Activated CD8-positive, alpha-beta memory T cell treated with anti-CD3 and anti-CD28 coated beads, Interleukin-2, amount 50 U/mL, for 1 hour (primary cell): Measurements from ENCODE around the gene DUSP16.

Source experiments
- DNase-seq: peaks from one replicate; pipeline ENCODE4 v3.0.0-alpha.2; 2020; ENCODE audit errors: extremely low read depth

DUSP16 gene

GRCh38 chr12:12549426-12549825 is 13.2 kb downstream of the DUSP16 start:
- no peak for DNase-seq

GRCh38 chr12:12548713-12549112 is 13.9 kb downstream of the DUSP16 start:
- DNase-seq: no peak

GRCh38 chr12:12546314-12546772 is 16.3 kb downstream of the DUSP16 start:
- no peak for DNase-seq

- DNase-seq: no peak
Observed at GRCh38 chr12:12543959-12544358, 18.7 kb downstream of the DUSP16 start.

- DNase-seq: no peak
Observed at GRCh38 chr12:12542964-12543363, 19.7 kb downstream of the DUSP16 start.

GRCh38 chr12:12542286-12542685 is 20.4 kb downstream of the DUSP16 start:
- DNase-seq: no peak

GRCh38 chr12:12541782-12542181 is 20.9 kb downstream of the DUSP16 start:
- no peak for DNase-seq

- DNase-seq: no peak
Observed at GRCh38 chr12:12540261-12541013, 22.2 kb downstream of the DUSP16 start.

GRCh38 chr12:12539028-12539810 is 23.4 kb downstream of the DUSP16 start:
- DNase-seq: no peak

- DNase-seq: no peak
Observed at GRCh38 chr12:12538535-12538934, 24.1 kb downstream of the DUSP16 start.

GRCh38 chr12:12537421-12537820 is 25.2 kb downstream of the DUSP16 start:
- DNase-seq: no peak

- DNase-seq: no peak
Observed at GRCh38 chr12:12534975-12535374, 27.7 kb downstream of the DUSP16 start.

GRCh38 chr12:12534166-12534866 is 28.3 kb downstream of the DUSP16 start:
- no peak for DNase-seq

- DNase-seq: no peak
Observed at GRCh38 chr12:12533238-12533829, 29.3 kb downstream of the DUSP16 start.

GRCh38 chr12:12531194-12531593 is 31.5 kb downstream of the DUSP16 start:
- DNase-seq: no peak

- DNase-seq: no peak
Observed at GRCh38 chr12:12529783-12530421, 32.8 kb downstream of the DUSP16 start.

- DNase-seq: no peak
Observed at GRCh38 chr12:12528361-12529270, 34.0 kb downstream of the DUSP16 start.

- DNase-seq: no peak
Observed at GRCh38 chr12:12527820-12528296, 34.8 kb downstream of the DUSP16 start.

- no peak for DNase-seq
Observed at GRCh38 chr12:12524128-12524527, 38.5 kb downstream of the DUSP16 start.

- DNase-seq: no peak
Observed at GRCh38 chr12:12523229-12523628, 39.4 kb downstream of the DUSP16 start.
